ENCODE data around the gene DYNLT4.
"Not testable (repeated sequence)": the region's sequence is repeated elsewhere in the genome, so short reads cannot be mapped to it uniquely, and the experiment has no call there.

Gene DYNLT4

DNA sequence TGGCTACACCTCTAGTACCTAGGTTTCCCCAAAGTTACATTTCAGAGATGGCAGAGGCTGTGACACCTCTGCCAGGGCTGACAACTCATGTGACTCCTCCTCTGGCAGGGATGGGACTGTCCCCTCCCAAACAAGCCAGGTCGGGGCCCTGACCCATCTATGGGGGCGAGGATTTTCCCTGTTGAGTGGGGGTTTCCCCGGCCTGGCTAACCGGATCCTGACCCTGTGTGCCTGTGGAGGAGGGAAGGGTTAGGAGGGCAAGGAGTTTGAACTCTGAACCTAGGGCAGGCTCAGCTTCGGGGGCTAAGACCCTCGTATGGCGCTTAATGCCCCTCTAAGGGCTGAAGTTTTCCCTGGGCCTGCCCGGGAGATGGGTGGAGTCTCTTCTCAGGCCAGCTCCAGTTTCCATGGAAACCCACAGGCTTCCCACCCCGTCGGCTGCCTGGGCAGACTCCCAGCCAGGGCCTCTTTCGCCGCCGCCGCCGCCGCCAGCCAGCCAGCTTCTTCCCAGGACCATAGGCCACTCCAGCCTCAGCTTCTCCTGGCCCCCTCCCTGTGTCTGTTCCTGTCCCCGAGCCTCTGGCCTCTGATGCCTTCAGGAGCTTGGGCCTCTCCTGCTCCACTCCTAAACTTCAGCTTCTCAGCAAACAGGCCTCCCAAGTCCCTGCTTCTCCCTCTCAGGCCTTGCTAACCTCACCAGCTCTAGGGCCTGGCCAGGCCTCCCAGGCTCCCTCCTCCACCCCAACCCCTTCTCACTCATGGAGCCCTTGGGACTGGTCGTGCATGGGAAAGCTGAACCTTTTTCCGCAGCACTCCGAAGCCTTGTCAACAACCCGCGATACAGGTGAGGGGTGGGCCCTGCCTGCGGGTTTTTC lies 1.1 kb upstream of the DYNLT4 start, which contains the start of gene BTBD19:
Gene BTBD19 (plus strand): TSS at position 461 of the 875 bp plus-strand sequence. CDS start 298 bp downstream, at position 759.
- peak; percentile 22 for DNase-seq

GRCh38 chr1:44807364-44808062 lies 362 bp upstream of the DYNLT4 start:
- DNase-seq = peak; percentile 89

DNA sequence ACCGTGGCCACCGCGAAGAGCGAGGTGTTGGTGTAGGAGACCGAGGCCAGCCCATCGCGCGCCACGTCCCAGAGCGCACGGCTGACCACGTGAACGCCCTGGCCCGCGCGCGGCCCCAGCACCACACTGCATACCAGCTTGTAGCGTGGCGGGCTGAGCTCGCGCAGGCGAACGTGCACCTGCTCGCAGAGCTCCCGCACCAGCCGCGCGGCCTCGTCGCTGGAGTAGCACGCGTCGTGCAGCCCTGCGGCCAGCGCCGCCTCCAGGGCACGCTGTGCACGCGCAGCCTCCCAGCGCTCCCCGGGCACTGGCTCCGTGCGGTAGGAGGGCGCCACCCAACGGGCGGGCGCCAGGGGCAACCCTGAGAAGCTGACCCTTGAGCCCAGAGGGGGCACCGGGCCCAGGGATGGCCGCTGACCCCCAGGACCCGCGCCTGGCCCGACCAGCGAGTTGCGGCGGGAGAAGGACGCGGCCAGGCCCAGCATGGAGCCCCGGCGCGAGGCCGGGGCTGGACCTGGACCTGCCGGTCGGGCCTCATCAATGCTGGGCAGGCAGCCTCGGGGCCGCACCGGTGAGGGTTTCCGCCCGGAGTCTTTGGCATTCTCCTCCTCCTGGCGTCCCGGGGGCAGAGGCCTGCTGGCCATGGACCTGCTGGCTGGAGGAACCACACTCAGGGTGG lies 987 bp downstream of the DYNLT4 start:
- DNase-seq = no peak

- DNase-seq = no peak
Measured at GRCh38 chr1:44805311-44806024, 1.7 kb downstream of the DYNLT4 start.

GRCh38 chr1:44803312-44804095 lies 3.6 kb downstream of the DYNLT4 start:
- DNase-seq = no peak

- no peak for DNase-seq
Measured at GRCh38 chr1:44803062-44803311, 4.2 kb downstream of the DYNLT4 start.

- DNase-seq = no peak
Measured at GRCh38 chr1:44802306-44803061, 4.7 kb downstream of the DYNLT4 start.

GRCh38 chr1:44801491-44802305 lies 5.5 kb downstream of the DYNLT4 start:
- DNase-seq = no peak

DNA sequence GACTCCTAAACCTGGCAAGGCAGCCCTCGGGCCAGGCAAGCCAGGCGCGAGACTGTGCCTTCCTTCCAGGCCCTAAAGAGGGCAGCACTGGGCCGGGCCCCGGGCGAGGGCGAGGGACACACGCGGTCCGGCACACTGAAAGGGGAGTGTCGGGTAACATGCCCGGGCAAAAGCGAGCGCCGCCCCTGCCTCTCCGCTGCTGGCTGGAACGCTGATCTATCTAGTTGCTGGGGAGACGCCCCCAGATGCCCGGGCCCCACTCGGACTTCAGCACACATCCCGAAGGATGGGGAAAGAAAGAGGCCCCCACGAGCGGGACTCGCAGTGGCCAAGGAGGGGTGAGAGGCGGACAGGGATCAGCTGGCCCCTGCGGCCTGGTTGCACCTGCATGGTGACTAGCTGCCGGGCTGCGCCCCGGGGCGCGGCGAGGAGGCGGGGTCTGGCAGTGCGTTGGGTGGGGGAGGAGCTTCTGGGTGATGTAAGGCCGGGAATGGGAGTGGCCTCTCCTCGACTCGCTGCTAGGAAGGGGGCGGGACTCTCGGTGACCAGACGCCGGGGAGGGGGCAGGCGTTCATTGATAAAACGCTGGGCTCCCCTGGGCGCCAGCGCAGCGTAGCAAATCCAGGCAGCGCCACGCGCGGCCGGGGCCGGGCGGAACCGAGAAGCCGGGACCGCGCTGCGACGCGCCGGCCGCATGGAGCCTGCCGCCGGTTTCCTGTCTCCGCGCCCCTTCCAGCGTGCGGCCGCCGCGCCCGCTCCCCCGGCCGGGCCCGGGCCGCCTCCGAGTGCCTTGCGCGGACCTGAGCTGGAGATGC lies 7.2 kb downstream of the DYNLT4 start, which contains the start of gene PLK3:
Gene PLK3 (plus strand): TSS at position 608 of the 815 bp plus-strand sequence. CDS start 87 bp downstream, at position 695.
- DNase-seq = peak; percentile 98

- no peak for DNase-seq
Measured at GRCh38 chr1:44798481-44799365, 8.4 kb downstream of the DYNLT4 start.

DNA sequence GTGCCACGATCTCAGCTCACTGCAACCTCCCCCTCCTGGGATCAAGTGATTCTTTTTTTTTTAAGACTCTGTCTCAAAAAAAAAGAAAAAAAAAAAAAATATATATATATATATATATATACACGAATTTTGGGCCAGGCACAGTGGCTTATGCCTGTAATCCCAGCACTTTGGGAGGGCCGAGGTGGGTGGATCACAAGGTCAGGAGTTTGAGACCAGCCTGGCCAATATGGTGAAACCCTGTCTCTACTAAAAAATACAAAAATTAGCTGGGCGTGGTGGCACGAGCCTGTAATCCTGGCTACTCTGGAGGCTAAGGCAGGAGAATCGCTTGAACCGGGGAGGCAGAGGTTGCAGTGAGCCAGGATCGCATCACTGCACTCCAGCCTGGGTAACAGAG lies 9.3 kb downstream of the DYNLT4 start:
- DNase-seq = not testable (repeated sequence)

DNA sequence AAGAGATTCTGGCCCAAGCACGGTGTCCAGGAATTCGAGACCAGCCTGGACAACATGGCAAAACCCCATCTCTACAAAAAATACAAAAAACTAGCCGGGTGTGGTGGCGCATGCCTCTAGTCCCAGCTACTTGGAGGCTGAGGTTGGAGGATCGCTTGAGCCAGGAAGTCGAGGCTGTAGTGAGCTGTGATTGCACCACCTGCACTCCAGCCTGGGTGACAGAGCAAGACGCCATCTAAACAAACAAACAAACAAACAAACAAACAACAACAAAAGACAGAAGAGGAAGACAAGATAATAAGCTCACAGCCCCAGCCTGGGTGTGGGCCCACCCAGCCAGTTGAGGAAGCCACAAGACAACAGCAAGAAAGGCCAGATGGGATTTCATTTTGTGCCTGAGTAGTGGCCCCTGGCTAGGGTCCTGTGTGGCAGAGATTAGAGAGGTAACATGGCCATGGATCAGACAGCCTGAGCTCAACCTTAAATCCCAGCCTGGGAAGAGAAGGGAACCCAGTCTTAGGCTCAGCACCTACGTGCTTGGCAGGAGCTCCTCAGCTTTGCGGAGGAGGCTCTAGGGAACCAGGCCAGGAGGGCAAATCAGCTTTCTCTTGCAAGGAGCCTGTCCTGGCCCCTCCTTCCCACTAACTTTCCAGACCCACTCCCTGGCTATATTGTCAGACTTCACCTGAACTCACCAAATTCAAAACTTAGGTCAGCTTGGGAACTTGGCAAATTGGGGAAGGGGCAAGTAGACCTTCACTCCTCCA lies 14.2 kb downstream of the DYNLT4 start:
- no peak for DNase-seq

GRCh38 chr1:44790968-44791801 lies 16.0 kb downstream of the DYNLT4 start:
- DNase-seq = no peak

- DNase-seq = no peak
Measured at GRCh38 chr1:44788120-44788860, 18.9 kb downstream of the DYNLT4 start, which contains the start of gene BEST4. BEST4 (minus strand) TSS chr1:44788170; CDS start chr1:44787705, 465 bp downstream.

DNA sequence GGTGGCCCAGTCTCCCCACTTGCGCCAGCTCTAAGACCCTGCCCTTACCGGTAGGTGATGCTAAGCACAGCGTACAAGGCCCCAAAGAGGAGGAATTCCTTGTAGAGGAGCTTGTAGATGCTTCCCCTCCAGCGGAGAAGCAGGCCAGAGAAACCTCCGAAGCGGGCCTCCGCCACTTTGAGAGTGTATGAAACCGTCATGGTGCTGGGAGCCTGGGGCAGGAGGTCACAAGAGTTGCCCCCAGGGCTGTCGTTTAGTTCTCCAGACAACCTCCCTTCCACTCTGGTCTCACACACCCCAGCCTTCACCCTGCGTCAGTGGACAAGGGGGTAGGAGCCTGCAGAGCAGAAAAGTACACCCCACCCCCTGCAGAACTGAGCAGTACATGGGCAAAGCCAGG lies 19.6 kb downstream of the DYNLT4 start:
- no peak for DNase-seq

All from activated effector memory CD4-positive, alpha-beta T cell treated with Interleukin-2 at 50 U/mL for 16 hours (primary cell).